Gastrocnemius medialis (tissue), 4 donors: ENCODE results near the gene ARMC8. TPM values are rescaled to one million over a fixed set of nuclear protein-coding genes. Genes with fewer than 3 reads are reported as not detected.

Experiments
- ATAC-seq, 2 donors: fragments of 150-250 bp; one replicate each; pipeline ENCODE4 v1.9.1; 2016
- DNase-seq, 2 donors: peaks; one replicate each; pipeline ENCODE4 v3.0.0-alpha.2; 2019
- H3K27ac ChIP-seq, 4 donors: fragments of 200-600 bp; sonication (generic); 1 replicate in 1 of 4; 2 replicates in 3 of 4; pipeline ENCODE4 v1.5.1; 2016 to 2018; ENCODE audit warnings: mild to moderate bottlenecking in 2 of 4, moderate library complexity in 1 of 4
- H3K27me3 ChIP-seq, 3 donors: fragments of 200-600 bp; sonication (generic) in 2 of 3; 1 replicate in 1 of 3; 2 replicates in 2 of 3; pipeline versions ENCODE4 v1.5.1 to v1.6.0; 2016 to 2019; ENCODE audit warnings: mild to moderate bottlenecking in 1 of 3, moderate library complexity in 1 of 3
- H3K36me3 ChIP-seq, 2 donors: fragments of 200-600 bp; sonication (generic) in 1 of 2; one replicate each; pipeline ENCODE4 v1.5.1; 2017 to 2018
- H3K4me1 ChIP-seq, 2 donors: fragments of 200-600 bp; sonication (generic) in 1 of 2; one replicate each; pipeline ENCODE4 v1.5.1; 2016 to 2017; ENCODE audit warnings: mild to moderate bottlenecking in 2 of 2
- H3K4me3 ChIP-seq, 4 donors: fragments of 200-600 bp; sonication (generic) in 3 of 4; 1 replicate in 1 of 4; 2 replicates in 3 of 4; pipeline ENCODE4 v1.5.1; 2016 to 2019; ENCODE audit warnings: mild to moderate bottlenecking in 2 of 4
- H3K9me3 ChIP-seq, 3 donors: fragments of 200-600 bp; sonication (generic) in 2 of 3; 1 replicate in 1 of 3; 2 replicates in 2 of 3; pipeline ENCODE4 v1.5.1; 2016 to 2019
- POLR2A ChIP-seq, 2 donors: fragments of 450-650 bp; IDR thresholded peaks; one replicate each; pipeline ENCODE4 v1.6.1; 2017; ENCODE audit warnings: antibody characterized with exemption in 2 of 2, mild to moderate bottlenecking in 2 of 2, moderate library complexity in 2 of 2
- in situ Hi-C, 4 donors: fragments of 200-750 bp; cut with MboI; loops; one replicate each; pipeline versions ENCODE4 v1.15.0 to v1.8.0; 2017; ENCODE audit warnings: low sequenced_read_pairs in 4 of 4
- intact Hi-C: fragments of 100-400 bp; cut with DNase I; formaldehyde crosslinking; loops from one replicate; pipeline ENCODE4 v1.15.1; 2023; ENCODE audit warnings: low total_unique reads
- total RNA-seq, 4 donors: library from RNA; depleted of rRNA; stranded (reverse); fragments of >200 nt; gene quantifications; one replicate each; pipeline versions ENCODE4 v1.1.0 to v1.2.3, GENCODE V29; 2016
- TF ChIP-seq, protein P1 (sequence below), 5 experiments: fragments of 450-650 bp in 3 of 5; fragments of 200-600 bp in 2 of 5; sonication (generic) in 2 of 5; IDR thresholded peaks in 4 of 5; conservative IDR thresholded peaks in 1 of 5; 1 replicate in 4 of 5; 2 replicates in 1 of 5; pipeline ENCODE4 v1.5.1; 2016 to 2019; ENCODE audit warnings: antibody characterized with exemption in 5 of 5, mild to moderate bottlenecking in 3 of 5, moderate library complexity in 3 of 5

Gene ARMC8
- total RNA-seq, 4 donors from 2014 or later, result 53.1 to 83.1 (median 65.8) TPM

DNA sequence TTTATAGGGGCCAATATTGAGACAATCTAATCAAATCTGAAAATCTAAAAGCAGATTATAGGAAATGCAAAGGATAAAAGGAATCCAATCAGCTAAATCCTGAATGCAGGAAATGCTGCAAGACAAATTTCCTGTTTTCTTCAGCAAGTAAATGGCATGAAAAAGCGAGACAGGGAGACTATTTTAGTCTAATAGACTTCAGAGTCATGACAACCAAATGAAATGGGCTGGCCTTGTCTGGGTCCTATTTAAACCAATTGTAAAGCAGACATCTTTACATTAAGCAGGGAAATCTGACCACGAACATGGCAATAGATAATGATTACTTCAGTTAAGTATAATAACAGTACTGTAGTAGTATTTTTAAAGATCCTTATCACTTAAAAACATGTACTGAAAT lies 14.5 kb upstream of the ARMC8 start:
- Histone ChIP-seq H3K9me3 (no peaks in the 10 kb centered on the region), H3K27ac (no peak overlapping the region), H3K4me3 (no peak overlapping the region), H3K36me3 (peaks cover 0 to 20% of the 10 kb centered on the region in 2 donors), H3K27me3 (no peaks in the 10 kb centered on the region), H3K4me1 (peaks cover 5 to 8% of the 10 kb centered on the region in 2 donors)
- ATAC-seq, result no peak
- TF ChIP-seq, protein P1, sequence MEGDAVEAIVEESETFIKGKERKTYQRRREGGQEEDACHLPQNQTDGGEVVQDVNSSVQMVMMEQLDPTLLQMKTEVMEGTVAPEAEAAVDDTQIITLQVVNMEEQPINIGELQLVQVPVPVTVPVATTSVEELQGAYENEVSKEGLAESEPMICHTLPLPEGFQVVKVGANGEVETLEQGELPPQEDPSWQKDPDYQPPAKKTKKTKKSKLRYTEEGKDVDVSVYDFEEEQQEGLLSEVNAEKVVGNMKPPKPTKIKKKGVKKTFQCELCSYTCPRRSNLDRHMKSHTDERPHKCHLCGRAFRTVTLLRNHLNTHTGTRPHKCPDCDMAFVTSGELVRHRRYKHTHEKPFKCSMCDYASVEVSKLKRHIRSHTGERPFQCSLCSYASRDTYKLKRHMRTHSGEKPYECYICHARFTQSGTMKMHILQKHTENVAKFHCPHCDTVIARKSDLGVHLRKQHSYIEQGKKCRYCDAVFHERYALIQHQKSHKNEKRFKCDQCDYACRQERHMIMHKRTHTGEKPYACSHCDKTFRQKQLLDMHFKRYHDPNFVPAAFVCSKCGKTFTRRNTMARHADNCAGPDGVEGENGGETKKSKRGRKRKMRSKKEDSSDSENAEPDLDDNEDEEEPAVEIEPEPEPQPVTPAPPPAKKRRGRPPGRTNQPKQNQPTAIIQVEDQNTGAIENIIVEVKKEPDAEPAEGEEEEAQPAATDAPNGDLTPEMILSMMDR (IDR thresholded peaks at IDR 0.05 in 4 of 5, conservative IDR thresholded peaks at IDR 0.05 in 1 of 5), result no peak
- TF ChIP-seq POLR2A (IDR thresholded peaks at IDR 0.05), result no peak
- in situ Hi-C loops (no loop called here), intact Hi-C loops (no loop called here)
- DNase-seq, result no peak

DNA sequence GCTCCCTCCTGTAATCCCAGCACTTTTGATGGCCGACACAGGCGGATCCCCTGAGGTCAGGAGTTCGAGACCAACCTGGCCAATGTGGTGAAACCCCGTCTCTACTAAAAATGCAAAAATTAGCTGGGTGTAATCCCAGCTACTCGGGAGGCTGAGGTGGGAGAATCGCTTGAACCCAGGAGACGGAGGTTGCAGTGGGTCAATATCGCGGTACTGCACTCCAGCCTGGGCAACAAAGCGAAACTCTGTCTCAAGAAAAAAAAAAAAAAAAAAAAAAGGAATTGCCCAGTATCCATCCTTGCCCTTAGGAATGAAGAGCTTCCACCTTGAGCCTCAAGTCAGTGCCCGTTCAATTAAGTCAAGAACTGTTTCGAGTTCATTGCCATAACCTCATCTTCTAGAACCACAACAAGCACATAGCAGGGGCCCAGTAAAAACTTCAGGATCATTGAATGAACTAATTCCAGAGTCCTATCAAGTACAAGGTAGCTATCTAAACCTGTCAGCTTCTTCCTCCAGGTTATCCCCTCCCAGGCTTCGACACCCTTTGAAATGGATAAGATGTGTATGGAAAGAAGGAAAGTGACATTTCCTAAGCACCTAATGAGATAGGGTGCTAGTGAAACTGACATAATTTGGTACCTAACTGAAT lies 13.2 kb upstream of the ARMC8 start:
- intact Hi-C loops, result loop anchor here (1.0 kb wide), 1 partner anchor 13 kb away; the partner anchor contains the start of gene ARMC8
- TF ChIP-seq POLR2A (IDR thresholded peaks at IDR 0.05), result no peak
- TF ChIP-seq, protein P1 (IDR thresholded peaks at IDR 0.05 in 4 of 5, conservative IDR thresholded peaks at IDR 0.05 in 1 of 5), result no peak
- no peaks in the 10 kb centered on the region for H3K27me3 ChIP-seq
- peaks cover 5 to 8% of the 10 kb centered on the region in 2 donors for H3K4me1 ChIP-seq
- DNase-seq, result no peak
- H3K27ac ChIP-seq, result peak overlapping the region; percentile 78 to 83 (median 82)
- in situ Hi-C loops, result no loop called here
- H3K9me3 ChIP-seq, result no peaks in the 10 kb centered on the region
- ATAC-seq, result peak; percentile 4 to 15
- H3K4me3 ChIP-seq, result peak overlapping the region; percentile 66 to 99 (median 83)
- peaks cover 0 to 10% of the 10 kb centered on the region in 2 donors for H3K36me3 ChIP-seq

DNA sequence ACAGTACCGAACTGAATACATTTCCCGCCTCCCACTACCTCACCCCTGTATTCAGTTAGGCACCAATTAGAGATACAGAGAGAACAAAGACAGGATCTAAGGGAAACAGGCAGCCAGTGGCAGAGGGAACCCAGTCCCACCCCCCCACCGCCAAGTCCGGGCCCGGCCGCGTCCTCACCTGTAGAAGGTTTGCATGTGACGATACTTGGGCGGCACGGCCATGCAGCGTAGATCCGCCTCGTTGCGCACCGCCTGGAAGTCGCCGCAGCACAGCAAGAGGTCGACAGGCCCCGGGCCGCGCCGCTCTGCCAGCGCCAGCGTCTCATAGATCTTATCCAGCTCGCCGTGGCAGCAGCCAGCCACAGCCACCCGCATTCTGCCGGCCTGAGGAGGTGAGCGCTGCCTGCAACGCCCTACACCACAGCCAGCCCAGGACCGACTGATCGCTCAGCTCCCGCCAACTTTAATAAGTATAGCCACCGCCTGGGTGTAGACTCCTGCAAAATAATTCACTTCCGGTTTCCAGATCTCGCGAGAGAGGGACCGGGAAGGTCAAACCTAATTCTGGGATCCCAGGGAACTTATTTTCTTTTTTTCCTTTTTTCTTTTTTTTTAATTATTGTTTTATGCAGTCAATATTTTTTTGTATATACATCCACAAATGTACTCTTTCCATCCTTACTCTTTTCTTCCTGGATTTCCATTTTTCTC lies 12.5 kb upstream of the ARMC8 start, which contains the start of gene DBR1:
Gene DBR1 (minus strand): TSS at position 501 of the 711 bp plus-strand sequence. CDS start 126 bp downstream, at position 375.
- ATAC-seq (peak; percentile 92 to 94), DNase-seq (peak; percentile 65 to 66)
- Histone ChIP-seq H3K9me3 (no peaks in the 10 kb centered on the region), H3K4me1 (peaks cover 5 to 8% of the 10 kb centered on the region in 2 donors), H3K27me3 (no peaks in the 10 kb centered on the region), H3K4me3 (peak within 1 kb of the TSS; percentile 66 to 99 (median 83)), H3K36me3 (peaks cover 0 to 4% of the 10 kb centered on the region in 2 donors), H3K27ac (peak within 1 kb of the TSS; percentile 78 to 83 (median 82))
- intact Hi-C loops (loop anchor here (1.0 kb wide), 1 partner anchor 13 kb away; the partner anchor contains the start of gene ARMC8), in situ Hi-C loops (loop anchor here in 1 of 4 donors (25.0 kb wide), 1 partner anchor 163 kb away; the partner anchor contains the start of genes MRAS and NME9)
- TF ChIP-seq, protein P1 (IDR thresholded peaks at IDR 0.05 in 4 of 5, conservative IDR thresholded peaks at IDR 0.05 in 1 of 5), result no peak
- TF ChIP-seq POLR2A (IDR thresholded peaks at IDR 0.05), result peak; percentile 50 to 71

DNA sequence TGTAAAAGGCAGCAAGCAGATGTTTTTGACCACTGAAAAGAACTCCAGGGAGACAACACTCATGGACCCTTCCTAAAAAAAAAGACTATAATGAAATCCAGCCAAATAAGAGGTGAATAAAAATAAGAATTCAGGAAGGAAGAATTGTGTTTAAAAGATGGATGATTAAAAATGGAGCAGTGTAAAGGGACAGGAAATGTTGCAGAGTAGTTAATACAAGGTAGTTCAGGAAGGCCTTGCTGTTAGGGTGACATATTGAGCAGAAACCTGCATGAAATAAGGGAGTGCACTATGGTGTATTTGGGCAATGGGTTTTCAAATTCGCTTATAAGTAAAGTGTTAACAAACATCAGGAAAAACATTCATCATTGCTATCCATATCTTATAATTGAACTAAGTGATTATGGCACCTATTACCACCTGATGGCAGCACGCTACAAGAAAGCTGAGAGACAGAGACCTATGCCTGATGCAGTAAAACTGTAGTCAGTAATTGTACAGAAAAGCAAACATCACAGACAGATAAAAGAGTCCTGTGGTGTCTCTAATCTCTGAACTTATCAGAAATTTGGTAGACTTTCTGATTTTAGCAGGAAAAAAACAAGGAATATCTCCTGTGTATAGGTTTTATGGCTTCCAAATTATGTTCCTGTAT lies 6.6 kb upstream of the ARMC8 start:
- Histone ChIP-seq H3K4me1 (no peaks in the 10 kb centered on the region), H3K4me3 (no peak overlapping the region), H3K9me3 (no peaks in the 10 kb centered on the region), H3K27ac (no peak overlapping the region), H3K27me3 (no peaks in the 10 kb centered on the region), H3K36me3 (no peaks in the 10 kb centered on the region)
- in situ Hi-C loops, result loop anchor here in 1 of 4 donors (25.0 kb wide), 1 partner anchor 157 kb away; the partner anchor contains the start of genes MRAS and NME9
- TF ChIP-seq, protein P1 (IDR thresholded peaks at IDR 0.05 in 4 of 5, conservative IDR thresholded peaks at IDR 0.05 in 1 of 5), result peak in 4 of 5 experiments; percentile 22 to 58 (median 36)
- TF ChIP-seq POLR2A (IDR thresholded peaks at IDR 0.05), result no peak
- ATAC-seq (peak; percentile 52 to 71), DNase-seq (no peak)
- intact Hi-C loops, result loop anchor here (10.0 kb wide), 1 partner anchor 314 kb away; no protein-coding TSS in a partner anchor
